Subcutaneous abdominal adipose tissue (tissue), 5 donors: ENCODE data around the gene CNTNAP2.

Source experiments
- H3K27ac ChIP-seq: one replicate; pipeline ENCODE4 v1.7.0; 2013; ENCODE audit warnings: low read depth, mild to moderate bottlenecking, inconsistent platforms, low read length, moderate library complexity
- H3K27me3 ChIP-seq, 5 donors: one replicate each; pipeline ENCODE4 v1.7.0; 2013; ENCODE audit warnings: low read length in 5 of 5, inconsistent platforms in 1 of 5; ENCODE audit not compliant: control insufficient read depth in 5 of 5, insufficient read depth in 4 of 5
- H3K36me3 ChIP-seq, 5 donors: one replicate each; pipeline ENCODE4 v1.7.0; 2013; ENCODE audit warnings: low read length in 5 of 5; ENCODE audit not compliant: control insufficient read depth in 5 of 5, insufficient read depth in 5 of 5
- H3K4me1 ChIP-seq, 5 donors: one replicate each; pipeline ENCODE4 v1.7.0; 2013; ENCODE audit warnings: low read length in 5 of 5, mild to moderate bottlenecking in 3 of 5, moderate library complexity in 1 of 5; ENCODE audit not compliant: control insufficient read depth in 5 of 5, insufficient read depth in 5 of 5
- H3K4me3 ChIP-seq, 5 donors: one replicate each; pipeline ENCODE4 v1.7.0; 2013; ENCODE audit warnings: low read length in 5 of 5, low read depth in 1 of 5
- H3K9ac ChIP-seq, 5 donors: one replicate each; pipeline ENCODE4 v1.7.0; 2013; ENCODE audit warnings: low read length in 5 of 5, mild to moderate bottlenecking in 4 of 5, moderate library complexity in 3 of 5
- H3K9me3 ChIP-seq, 5 donors: one replicate each; pipeline ENCODE4 v1.7.0; 2013; ENCODE audit warnings: low read length in 5 of 5; ENCODE audit not compliant: control insufficient read depth in 5 of 5
- donor health status: healthy.
- donor health status: healthy.
- donor health status: healthy.
- donor health status: healthy.
- donor health status: healthy.

Gene CNTNAP2

DNA sequence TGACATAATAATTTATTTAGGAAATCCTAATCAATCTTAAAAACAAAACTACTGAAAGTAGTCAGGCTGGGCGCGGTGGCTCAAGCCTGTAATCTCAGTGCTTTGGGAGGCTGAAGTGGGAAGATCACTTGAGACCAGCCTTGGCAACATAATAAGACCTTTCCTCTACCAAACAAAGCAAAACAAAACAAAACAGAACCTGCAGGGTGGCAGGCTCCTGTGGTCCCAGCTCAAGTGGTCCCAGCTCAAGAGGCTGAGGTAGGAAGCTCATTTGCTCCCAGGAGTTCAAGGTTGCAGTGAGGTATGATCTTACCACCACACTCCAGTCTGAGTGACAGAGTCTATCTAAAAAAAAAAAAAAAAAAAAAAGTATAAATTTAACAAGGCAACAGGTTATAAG, 748.0 kb downstream of the CNTNAP2 start:
- Histone ChIP-seq H3K27ac (no peak overlapping the region), H3K9me3 (peaks cover 0 to 3% (median 0%) of the 10 kb centered on the region in 5 donors), H3K27me3 (no peaks in the 10 kb centered on the region), H3K4me3 (no peak overlapping the region), H3K36me3 (no peaks in the 10 kb centered on the region), H3K9ac (no peak overlapping the region), H3K4me1 (no peaks in the 10 kb centered on the region)

DNA sequence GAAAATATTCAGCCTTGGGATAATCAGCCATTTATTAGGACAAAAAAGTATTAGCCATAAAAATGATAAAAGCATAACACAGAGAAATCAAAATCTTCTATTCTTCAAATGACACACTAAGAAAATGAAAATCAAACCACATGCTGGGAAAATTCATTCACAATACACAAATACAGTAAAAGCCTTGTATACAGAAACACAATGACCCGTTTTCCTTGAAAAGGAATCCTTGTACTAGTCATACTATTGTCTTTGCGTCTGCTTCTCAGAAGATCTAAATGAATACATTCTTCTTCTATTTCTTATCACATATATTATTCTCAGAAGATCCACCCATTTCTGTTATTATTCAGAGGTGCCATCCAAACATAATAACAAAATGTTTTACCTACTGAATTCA, 749.1 kb downstream of the CNTNAP2 start:
- Histone ChIP-seq H3K4me3 (no peak overlapping the region), H3K4me1 (no peaks in the 10 kb centered on the region), H3K9me3 (peaks cover 0 to 3% (median 0%) of the 10 kb centered on the region in 5 donors), H3K9ac (no peak overlapping the region), H3K27me3 (no peaks in the 10 kb centered on the region), H3K27ac (no peak overlapping the region), H3K36me3 (no peaks in the 10 kb centered on the region)

DNA sequence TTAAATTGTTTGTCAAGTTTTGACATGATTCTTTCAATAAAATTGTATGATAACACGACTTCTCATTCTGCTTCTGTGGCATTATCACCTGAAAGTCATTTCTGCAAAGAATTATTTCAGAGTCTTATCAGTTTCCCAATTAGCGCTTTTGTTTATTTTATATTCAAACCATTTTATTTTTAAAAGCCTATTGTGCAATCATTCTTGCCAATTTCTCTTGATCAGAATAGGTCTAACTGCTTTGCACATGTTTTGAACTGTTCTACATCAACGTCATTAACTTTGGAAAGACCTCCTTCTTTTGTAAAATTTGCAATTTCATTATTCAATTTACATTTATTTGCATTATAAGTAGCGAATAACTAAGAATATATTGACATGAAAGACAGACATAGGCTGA, 758.1 kb downstream of the CNTNAP2 start:
- no peaks in the 10 kb centered on the region for H3K4me1 ChIP-seq

GRCh38 chr7:146875237-146875785, 758.7 kb downstream of the CNTNAP2 start:
- no peaks in the 10 kb centered on the region for H3K4me1 ChIP-seq
- H3K9ac ChIP-seq, result no peak overlapping the region
- H3K9me3 ChIP-seq, result no peaks in the 10 kb centered on the region
- H3K27me3 ChIP-seq, result no peaks in the 10 kb centered on the region
- H3K36me3 ChIP-seq, result no peaks in the 10 kb centered on the region
- no peak overlapping the region for H3K27ac ChIP-seq
- no peak overlapping the region for H3K4me3 ChIP-seq

More for the DNA sequence above, 758.1 kb downstream of the CNTNAP2 start:
- Histone ChIP-seq H3K27me3 (no peaks in the 10 kb centered on the region), H3K4me3 (no peak overlapping the region), H3K9me3 (no peaks in the 10 kb centered on the region), H3K27ac (no peak overlapping the region), H3K36me3 (no peaks in the 10 kb centered on the region), H3K9ac (no peak overlapping the region)

GRCh38 chr7:146875981-146876380, 759.4 kb downstream of the CNTNAP2 start:
- Histone ChIP-seq H3K4me1 (no peaks in the 10 kb centered on the region), H3K4me3 (no peak overlapping the region), H3K36me3 (no peaks in the 10 kb centered on the region), H3K27me3 (no peaks in the 10 kb centered on the region), H3K27ac (no peak overlapping the region), H3K9me3 (no peaks in the 10 kb centered on the region), H3K9ac (no peak overlapping the region)

GRCh38 chr7:146876411-146876810, 759.8 kb downstream of the CNTNAP2 start:
- H3K36me3 ChIP-seq, result no peaks in the 10 kb centered on the region
- H3K27me3 ChIP-seq, result no peaks in the 10 kb centered on the region
- H3K9ac ChIP-seq, result no peak overlapping the region
- H3K9me3 ChIP-seq, result no peaks in the 10 kb centered on the region
- H3K4me3 ChIP-seq, result no peak overlapping the region
- H3K27ac ChIP-seq, result no peak overlapping the region
- no peaks in the 10 kb centered on the region for H3K4me1 ChIP-seq

DNA sequence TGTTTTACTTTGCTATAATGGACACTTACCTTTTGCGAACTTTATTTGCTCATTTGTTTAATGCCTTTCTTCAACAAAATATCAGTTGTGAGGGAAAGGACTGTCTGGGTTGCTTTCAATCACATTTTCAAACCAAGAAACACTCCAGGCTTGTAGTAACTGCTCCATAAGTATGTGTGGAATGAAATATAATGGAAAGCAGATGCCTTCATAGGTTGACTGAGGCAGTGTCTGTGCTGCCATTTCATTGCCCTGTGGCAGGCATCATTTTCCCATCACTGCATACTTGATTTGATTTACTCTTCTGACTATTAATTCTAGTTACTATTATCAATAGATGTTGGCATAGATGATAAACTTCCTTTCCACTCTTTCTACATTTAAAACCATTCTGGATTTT, 762.3 kb downstream of the CNTNAP2 start:
- no peaks in the 10 kb centered on the region for H3K9me3 ChIP-seq

DNA sequence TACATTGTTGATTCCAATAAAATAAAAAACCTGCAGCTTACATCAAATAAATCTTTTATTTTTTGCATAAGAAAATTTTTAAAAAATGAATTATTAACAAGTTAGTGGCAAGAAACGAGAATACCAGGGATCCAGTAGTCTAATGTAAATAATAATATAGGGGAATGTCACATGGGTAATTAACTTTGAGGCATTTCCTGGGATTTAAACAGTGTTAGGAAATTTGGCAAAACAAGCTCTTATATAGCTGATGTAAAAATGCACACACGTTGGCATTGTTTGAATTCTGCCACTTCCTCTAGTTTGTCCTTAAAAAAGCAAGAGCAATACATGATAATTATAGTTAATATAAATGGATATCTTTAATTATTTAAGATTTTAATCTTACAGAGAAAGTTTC, 768.6 kb downstream of the CNTNAP2 start:
- Histone ChIP-seq H3K36me3 (no peaks in the 10 kb centered on the region), H3K9me3 (no peaks in the 10 kb centered on the region), H3K27ac (no peak overlapping the region)

More for the DNA sequence above, 762.3 kb downstream of the CNTNAP2 start:
- no peak overlapping the region for H3K4me3 ChIP-seq
- H3K27ac ChIP-seq, result no peak overlapping the region
- H3K9ac ChIP-seq, result no peak overlapping the region
- no peaks in the 10 kb centered on the region for H3K36me3 ChIP-seq
- no peaks in the 10 kb centered on the region for H3K4me1 ChIP-seq
- H3K27me3 ChIP-seq, result no peaks in the 10 kb centered on the region

DNA sequence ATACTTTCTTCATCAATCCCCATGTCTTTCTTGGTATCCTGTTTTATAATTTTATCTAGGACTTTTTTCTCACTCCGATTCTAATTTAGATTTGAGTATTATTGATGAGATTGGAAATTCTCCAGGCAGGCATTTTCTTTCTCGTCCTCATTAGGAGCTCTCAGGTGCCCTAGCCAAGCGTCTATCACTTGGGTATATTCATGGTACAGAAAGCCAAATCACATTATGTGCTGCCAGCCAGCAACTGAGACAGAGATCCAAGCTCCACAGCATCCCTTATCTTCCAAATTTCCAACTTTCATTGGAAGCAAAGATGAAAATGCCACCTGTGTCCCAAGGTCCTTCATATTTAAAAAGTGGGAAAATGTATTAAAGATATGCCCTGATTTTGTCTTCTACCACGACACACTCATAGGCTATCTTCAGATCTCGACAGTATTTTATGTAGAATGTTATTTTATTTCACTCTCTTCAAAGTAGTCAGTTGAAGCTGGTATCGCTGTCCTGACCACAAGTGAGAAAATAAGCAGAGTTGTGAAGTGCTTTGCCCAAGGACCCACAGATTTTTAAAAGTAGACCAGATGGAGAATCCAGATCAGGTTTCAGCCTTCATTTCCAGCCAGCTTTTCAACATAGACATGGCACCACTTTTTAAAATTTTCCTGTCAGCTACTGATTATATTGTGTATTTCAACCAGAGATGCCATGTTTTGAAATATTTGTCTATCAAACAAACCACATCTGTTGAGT, 773.4 kb downstream of the CNTNAP2 start:
- Histone ChIP-seq H3K9me3 (no peaks in the 10 kb centered on the region), H3K4me1 (no peaks in the 10 kb centered on the region), H3K27ac (no peak overlapping the region), H3K36me3 (no peaks in the 10 kb centered on the region), H3K9ac (no peak overlapping the region), H3K4me3 (no peak overlapping the region), H3K27me3 (no peaks in the 10 kb centered on the region)

More for the DNA sequence above, 768.6 kb downstream of the CNTNAP2 start:
- Histone ChIP-seq H3K4me3 (no peak overlapping the region), H3K27me3 (no peaks in the 10 kb centered on the region), H3K4me1 (no peaks in the 10 kb centered on the region), H3K9ac (no peak overlapping the region)

- Histone ChIP-seq H3K9ac (no peak overlapping the region), H3K27ac (no peak overlapping the region), H3K4me3 (no peak overlapping the region), H3K27me3 (no peaks in the 10 kb centered on the region), H3K36me3 (no peaks in the 10 kb centered on the region), H3K4me1 (no peaks in the 10 kb centered on the region), H3K9me3 (no peaks in the 10 kb centered on the region)
Observed at GRCh38 chr7:146892151-146892550, 775.5 kb downstream of the CNTNAP2 start.
